ENCODE data around the gene CHN1.

Gene CHN1

DNA sequence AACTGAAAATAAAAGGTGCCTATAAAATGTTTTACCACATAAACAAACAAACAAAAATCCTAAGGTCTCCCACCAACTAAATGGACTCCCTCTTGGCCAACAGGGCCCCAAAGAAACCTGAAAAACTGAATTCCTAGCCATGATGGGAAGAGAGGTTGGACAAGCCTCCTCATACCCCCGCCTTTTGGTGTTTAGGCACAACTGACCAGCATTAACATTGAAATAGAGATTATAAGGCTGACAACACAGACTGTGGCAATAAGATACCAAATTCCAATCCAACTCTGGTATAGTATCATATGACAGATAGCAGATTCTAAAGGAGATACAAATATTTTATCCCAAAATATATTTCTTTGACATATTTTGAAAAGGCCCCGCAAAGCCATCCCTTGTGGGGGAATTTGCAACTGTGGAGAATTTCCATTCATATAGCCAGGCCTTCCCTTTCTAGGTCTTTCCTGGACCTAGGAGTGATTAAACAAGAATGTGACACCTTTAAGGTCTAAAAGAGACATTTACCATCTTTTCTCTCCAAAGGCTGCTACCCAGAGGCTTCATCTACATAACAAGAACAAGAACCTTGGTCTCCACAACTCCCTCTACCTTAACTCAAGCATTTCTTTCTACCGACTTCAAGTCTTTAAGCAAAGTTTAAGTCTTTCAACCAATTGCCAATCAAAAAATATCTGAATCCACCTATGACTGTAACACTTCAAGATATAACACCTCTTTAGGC lies 80.0 kb downstream of the CHN1 start:
- DNase-seq (ENCODE audit: low read depth, low spot score), result no peak

GRCh38 chr2:174924061-174924693 lies 81.0 kb downstream of the CHN1 start:
- no peak for DNase-seq (ENCODE audit: low read depth, low spot score)

DNA sequence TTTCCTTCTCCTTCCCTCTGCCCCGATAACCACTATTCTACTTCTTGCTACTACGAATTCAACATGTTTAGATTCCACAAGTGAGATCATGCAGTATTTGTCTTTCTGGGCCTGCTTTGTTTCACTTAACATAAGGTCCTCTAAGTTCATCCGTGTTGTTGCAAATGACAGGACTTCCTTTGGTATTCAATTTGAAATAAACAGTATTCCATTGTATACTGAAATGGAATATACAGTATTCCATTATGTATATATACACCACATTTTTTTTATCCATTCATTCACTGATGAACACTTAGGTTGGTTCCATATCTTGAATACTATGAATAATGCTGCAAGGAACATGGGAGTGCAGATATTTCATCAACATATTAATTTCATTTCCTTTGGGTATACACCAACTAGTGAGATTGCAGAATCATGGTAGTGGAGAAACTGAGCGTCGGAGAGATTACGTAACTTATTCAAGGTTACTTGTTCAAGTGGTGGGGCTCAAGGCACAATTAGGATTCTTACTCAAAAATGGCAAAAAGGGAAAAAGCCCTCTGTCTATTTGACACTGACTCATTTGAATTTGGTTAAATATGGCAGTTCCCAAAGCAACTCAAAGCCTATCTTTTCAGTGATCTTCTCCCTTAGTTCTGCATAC lies 85.1 kb downstream of the CHN1 start:
- no peak for DNase-seq (ENCODE audit: low read depth, low spot score)

GRCh38 chr2:174918886-174919526 lies 86.2 kb downstream of the CHN1 start:
- no peak for DNase-seq (ENCODE audit: low read depth, low spot score)

DNA sequence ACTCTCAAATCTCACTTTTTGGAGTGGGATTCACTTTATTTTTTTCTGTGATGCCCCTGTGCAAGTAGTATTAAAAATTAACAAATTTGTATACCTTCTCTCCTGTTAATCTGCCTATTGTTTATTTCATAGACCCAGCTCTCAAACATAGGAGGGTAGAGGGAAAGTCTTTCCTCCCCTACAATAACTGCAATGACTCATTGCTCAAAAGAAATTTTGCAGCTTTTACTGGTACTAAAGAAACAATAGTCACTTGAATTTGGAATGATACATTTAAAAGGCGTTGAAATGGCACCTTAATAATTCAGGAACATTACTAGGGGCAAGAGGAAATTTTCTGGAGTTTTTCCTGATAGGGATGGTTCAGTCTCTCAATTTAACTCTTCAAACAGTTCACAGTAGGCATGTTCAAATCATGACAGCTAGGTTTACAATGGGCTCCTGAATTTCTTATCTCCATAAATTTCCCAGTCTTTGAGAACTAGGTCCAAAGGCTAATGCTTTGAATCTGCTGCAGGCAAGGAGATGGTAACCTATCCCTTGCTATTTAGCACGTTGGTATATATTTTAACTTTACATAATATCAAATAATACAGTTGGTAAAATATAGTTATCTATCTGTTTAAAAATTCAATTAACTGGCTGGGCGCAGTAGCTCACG lies 88.8 kb downstream of the CHN1 start:
- no peak for DNase-seq (ENCODE audit: low read depth, low spot score)

GRCh38 chr2:174914853-174915760 lies 90.1 kb downstream of the CHN1 start:
- peak; percentile 70 for DNase-seq (ENCODE audit: low read depth, low spot score)

DNA sequence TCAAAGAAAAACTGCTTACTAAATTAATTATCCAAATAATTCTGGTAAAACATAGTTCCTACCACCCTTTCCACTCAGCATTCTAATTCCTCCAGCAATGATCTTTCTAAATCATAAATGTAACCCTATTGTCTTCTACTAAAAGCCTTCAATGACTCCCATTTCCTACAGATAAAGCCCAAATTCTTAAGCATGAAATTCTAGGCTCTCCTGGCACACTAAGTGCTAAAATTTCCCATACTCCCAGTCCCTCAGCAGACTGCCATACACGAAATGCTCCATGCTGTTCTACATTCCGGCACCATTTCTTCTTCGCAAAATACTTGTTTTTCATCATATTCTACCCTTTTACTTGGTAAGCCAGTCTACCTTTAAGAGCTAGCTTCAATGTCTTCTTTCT lies 96.9 kb downstream of the CHN1 start:
- no peak for DNase-seq (ENCODE audit: low read depth, low spot score)

GRCh38 chr2:174903264-174903556 lies 102.0 kb downstream of the CHN1 start:
- no peak for DNase-seq (ENCODE audit: low read depth, low spot score)

GRCh38 chr2:174902506-174903263 lies 102.5 kb downstream of the CHN1 start:
- DNase-seq (ENCODE audit: low read depth, low spot score), result no peak

DNA sequence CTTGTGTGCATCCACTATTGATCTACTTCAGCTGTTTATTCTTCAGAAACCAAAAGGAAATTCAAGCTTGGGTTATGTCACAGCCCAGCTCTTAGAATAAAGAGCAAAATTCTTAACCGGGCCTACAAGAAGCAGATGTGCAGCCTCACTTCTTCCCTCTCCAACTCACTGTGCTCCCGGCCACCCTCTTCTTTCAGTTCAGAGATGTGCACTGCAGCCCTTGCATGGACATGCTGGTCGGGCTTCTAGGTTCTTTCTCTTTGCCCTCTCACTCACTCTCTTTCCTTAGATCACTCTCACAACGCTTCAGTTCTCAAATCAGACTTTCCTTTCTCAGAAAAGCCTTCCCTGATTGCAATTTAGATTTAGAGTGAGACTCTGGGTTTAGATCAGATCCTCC lies 104.1 kb downstream of the CHN1 start:
- DNase-seq (ENCODE audit: low read depth, low spot score), result no peak

- no peak for DNase-seq (ENCODE audit: low read depth, low spot score)
These were observed 107.9 kb downstream of the CHN1 start for GRCh38 chr2:174897286-174897685.

DNA sequence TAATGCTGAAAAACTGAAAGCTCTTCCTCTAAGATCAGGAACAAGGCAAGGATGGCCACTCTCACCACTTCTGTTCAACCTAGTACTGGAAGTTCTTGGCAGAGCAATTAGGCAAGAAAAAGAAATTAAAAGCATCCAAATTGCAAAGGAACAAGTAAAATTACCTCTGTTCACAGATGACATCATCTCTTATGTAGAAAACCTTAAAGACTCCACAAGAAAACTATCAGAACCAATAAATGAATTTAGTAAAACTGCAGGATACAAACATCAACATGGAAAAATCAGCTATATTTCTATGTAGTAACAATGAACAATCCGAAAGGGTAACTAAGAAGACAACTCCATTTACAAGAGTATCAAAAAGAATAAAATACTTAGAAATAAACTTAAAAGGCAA lies 112.2 kb downstream of the CHN1 start:
- no peak for DNase-seq (ENCODE audit: low read depth, low spot score)

GRCh38 chr2:174892546-174892945 lies 112.6 kb downstream of the CHN1 start:
- DNase-seq (ENCODE audit: low read depth, low spot score), result no peak

- no peak for DNase-seq (ENCODE audit: low read depth, low spot score)
These were observed 116.4 kb downstream of the CHN1 start for GRCh38 chr2:174888646-174889271.

DNA sequence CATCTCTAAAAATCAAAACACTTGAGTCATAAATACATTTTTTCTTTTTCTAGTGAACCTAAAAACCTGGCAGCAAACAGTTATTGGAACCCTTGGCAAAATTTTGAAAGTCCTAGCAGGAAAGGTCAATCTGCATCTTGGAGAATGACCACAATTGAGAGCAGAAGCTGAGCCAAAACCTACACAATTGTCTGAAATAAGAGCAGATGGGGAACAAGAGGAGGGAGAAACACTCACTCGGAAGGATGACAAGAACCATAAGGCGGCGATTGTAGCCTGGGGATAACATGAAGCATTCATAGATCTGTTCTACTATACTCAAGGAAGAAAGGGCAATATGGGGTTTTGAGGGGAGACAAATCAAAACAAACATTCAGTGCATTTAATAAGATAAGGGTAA lies 117.0 kb downstream of the CHN1 start:
- DNase-seq (ENCODE audit: low read depth, low spot score), result no peak

DNA sequence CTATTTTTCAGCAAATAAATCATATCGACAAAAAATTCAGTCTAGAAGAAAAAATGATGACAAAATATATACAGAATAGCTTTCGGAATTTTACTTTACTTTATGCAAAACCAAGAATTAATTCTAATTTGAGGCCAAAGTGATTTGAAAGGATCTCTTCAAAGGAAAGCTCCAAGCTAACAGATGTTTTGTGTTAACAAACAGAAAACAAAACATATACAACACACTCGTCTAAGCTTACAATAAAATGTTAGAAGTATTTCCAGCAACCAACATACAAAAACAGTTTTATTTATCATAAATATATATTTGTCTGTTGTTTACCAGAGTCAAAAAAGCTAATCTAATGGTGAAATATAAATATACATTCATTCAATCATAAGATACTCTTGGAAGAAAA lies 122.8 kb downstream of the CHN1 start:
- no peak for DNase-seq (ENCODE audit: low read depth, low spot score)

GRCh38 chr2:174881678-174882077 lies 123.5 kb downstream of the CHN1 start:
- no peak for DNase-seq (ENCODE audit: low read depth, low spot score)

DNA sequence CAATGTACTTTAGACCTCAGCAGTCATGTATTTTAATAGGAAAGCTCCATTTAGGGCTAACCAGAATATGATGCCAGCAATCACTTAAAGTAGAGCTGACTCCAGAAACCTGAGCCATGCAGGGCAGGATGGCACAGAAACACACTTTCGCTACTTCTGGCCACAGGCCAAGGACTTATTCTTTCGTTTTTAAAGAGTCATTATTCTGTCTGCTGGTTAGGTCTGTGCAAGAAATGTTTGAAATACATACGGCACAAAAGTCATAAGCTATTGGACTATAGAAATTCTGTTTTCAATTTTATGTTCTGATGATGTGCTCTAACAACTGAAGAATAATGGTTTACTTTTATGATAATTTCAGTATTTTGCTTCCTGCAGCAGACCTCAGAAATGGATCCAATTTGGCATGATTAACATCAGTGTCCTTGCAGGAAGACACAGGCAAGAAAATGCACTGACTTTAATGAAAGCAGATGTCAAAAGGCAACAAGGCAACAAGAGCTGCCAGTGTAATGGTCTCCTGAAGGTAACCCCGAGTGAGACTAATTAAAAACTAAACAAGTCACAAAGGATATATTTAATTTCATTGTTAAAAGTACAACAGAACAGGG lies 126.5 kb downstream of the CHN1 start:
- DNase-seq (ENCODE audit: low read depth, low spot score), result peak; percentile 67

DNA sequence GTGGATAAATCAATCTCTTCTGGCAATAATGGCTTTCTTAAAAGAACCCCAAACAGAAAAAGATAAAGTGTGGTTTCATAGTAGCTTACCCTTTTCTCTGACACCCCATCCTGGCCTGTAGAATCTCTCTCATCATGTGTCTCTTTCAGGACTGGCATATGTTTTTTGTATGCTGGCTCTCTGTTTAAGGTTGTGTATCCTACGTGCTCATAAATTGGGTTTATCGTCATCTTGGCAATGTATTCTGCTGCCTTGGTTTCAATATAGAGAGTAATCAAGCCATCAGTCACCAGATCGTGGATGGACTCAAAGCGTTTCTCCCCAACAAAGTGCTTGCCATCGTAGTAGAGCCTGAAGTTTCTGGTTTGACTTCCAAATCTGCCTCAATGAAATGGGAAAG lies 127.4 kb downstream of the CHN1 start:
- no peak for DNase-seq (ENCODE audit: low read depth, low spot score)

GRCh38 chr2:174877301-174877700 lies 127.9 kb downstream of the CHN1 start:
- DNase-seq (ENCODE audit: low read depth, low spot score), result no peak
